ENCODE data around the gene FAM8A1. TPM values are rescaled to one million over a fixed set of nuclear protein-coding genes. Genes with fewer than 3 reads are reported as not detected.

FAM8A1 gene
- total RNA-seq, 4 donors from 2014 or later = 45.1 to 57.1 (median 52.3) TPM

DNA sequence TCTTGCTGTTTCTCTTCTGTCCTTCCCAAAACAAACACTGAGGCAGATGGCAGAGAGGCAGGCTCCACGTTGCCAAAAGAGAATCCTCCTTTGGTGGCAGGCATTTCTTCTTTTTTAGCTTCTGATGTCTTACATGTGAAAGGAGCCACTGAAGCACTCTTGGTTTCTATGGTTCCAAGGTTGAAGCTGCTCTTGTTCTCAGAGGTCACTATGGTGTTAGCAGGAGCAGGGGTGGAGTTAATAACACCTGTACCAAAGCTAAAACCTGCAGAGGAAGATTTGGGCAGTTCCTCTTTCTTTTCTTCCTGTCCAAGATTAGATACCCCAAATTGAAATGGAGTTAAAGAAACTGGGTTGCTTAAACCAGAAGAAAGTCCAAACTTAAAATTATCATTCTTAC lies 28.8 kb downstream of the FAM8A1 start:
- Histone ChIP-seq H3K9me3 (no peaks in the 10 kb centered on the region), H3K4me3 (replicated peaks in 1 of 3) (no peak overlapping the region), H3K27me3 (no peaks in the 10 kb centered on the region), H3K27ac (peak overlapping the region in 1 of 3 donors; percentile 19), H3K4me1 (peaks cover 20 to 30% of the 10 kb centered on the region in 2 donors), H3K36me3 (peaks cover 11 to 27% of the 10 kb centered on the region in 2 donors)
- intact Hi-C loops (cut with DNase I) = no loop called here
- TF ChIP-seq, protein P1, sequence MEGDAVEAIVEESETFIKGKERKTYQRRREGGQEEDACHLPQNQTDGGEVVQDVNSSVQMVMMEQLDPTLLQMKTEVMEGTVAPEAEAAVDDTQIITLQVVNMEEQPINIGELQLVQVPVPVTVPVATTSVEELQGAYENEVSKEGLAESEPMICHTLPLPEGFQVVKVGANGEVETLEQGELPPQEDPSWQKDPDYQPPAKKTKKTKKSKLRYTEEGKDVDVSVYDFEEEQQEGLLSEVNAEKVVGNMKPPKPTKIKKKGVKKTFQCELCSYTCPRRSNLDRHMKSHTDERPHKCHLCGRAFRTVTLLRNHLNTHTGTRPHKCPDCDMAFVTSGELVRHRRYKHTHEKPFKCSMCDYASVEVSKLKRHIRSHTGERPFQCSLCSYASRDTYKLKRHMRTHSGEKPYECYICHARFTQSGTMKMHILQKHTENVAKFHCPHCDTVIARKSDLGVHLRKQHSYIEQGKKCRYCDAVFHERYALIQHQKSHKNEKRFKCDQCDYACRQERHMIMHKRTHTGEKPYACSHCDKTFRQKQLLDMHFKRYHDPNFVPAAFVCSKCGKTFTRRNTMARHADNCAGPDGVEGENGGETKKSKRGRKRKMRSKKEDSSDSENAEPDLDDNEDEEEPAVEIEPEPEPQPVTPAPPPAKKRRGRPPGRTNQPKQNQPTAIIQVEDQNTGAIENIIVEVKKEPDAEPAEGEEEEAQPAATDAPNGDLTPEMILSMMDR (IDR thresholded peaks at IDR 0.05) = no peak
- no peak for TF ChIP-seq POLR2A (IDR thresholded peaks at IDR 0.05)
- no peak for DNase-seq
- 32 to 57% methylated on average over 1 of the region's 1 CpG for WGBS, 2 donors

DNA sequence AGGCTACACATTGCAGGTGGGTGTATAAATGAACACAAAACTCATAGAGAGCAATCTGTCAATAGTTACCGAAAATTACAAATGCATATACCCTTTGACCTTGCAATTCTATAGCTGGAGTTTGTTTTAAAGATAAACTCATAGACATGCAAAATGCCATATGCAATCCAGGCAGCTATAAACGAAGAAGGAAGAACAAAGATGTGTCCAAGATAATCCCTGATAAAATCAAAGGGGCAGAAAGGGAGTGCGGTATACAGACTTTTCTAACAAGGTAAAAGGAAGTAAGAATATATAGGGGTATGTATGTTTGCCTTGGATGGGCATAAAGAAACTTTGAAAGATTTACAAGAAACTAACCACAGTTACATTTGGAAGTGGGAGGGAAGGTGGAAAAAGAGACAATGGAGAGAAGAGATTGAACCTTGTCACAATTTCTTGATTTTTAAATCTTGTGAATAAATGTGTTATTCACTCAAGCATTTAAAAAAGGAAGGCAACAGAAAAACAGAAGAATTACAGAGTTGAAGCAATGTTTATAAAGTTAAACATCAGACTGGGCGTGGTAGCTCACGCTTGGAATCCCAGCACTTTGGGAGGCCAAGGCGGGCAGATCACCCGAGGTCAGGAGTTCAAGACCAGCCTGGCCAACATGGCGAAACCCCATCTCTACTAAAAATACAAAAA lies 29.9 kb downstream of the FAM8A1 start:
- Histone ChIP-seq H3K9me3 (no peaks in the 10 kb centered on the region), H3K36me3 (peaks cover 5 to 23% of the 10 kb centered on the region in 2 donors), H3K4me3 (replicated peaks in 1 of 3) (no peak overlapping the region), H3K27ac (peak overlapping the region; percentile 31 to 52 (median 35)), H3K27me3 (no peaks in the 10 kb centered on the region), H3K4me1 (peaks cover 20 to 30% of the 10 kb centered on the region in 2 donors)
- DNase-seq = no peak
- intact Hi-C loops (cut with DNase I) = no loop called here
- 59 to 66% methylated on average over 8 of the region's 8 CpGs for WGBS, 2 donors
- TF ChIP-seq, protein P1 (IDR thresholded peaks at IDR 0.05) = no peak
- TF ChIP-seq POLR2A (IDR thresholded peaks at IDR 0.05) = no peak

DNA sequence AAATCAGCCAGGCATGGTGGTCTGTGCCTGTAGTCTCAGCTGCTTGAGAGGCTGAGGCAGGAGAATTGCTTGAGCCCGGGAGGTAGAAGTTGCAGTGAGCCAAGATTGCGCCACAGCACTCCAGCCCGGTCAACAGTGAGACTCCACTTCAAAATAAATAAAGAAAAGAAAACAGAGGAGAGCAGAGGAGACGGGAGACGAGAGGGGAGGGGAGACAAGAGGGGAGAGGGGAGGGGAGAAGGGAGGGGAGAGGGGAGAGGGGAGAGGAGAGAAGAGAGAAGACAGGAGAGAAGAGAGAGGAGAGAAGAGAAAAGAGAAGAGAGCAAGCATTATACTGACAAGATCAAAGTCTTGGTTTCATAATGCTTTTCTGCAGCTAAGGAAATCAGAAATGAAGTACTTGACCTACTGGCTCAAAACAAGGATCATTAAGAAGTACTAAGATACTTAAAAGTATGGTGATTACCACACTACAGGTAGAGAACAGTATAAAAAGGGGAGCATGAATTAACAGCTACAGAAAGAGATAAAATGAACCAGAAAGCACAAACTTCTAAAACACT lies 30.5 kb downstream of the FAM8A1 start:
- Histone ChIP-seq H3K36me3 (peaks cover 4 to 17% of the 10 kb centered on the region in 2 donors), H3K9me3 (no peaks in the 10 kb centered on the region), H3K27ac (peak overlapping the region; percentile 1 to 52 (median 35)), H3K4me3 (replicated peaks in 1 of 3) (no peak overlapping the region), H3K27me3 (no peaks in the 10 kb centered on the region), H3K4me1 (peaks cover 20 to 30% of the 10 kb centered on the region in 2 donors)
- TF ChIP-seq, protein P1 (IDR thresholded peaks at IDR 0.05) = no peak
- no peak for TF ChIP-seq POLR2A (IDR thresholded peaks at IDR 0.05)
- peak; percentile 84 to 86 for DNase-seq
- WGBS, 2 donors = 16 to 27% methylated on average over 5 of the region's 5 CpGs
- intact Hi-C loops (cut with DNase I) = no loop called here

DNA sequence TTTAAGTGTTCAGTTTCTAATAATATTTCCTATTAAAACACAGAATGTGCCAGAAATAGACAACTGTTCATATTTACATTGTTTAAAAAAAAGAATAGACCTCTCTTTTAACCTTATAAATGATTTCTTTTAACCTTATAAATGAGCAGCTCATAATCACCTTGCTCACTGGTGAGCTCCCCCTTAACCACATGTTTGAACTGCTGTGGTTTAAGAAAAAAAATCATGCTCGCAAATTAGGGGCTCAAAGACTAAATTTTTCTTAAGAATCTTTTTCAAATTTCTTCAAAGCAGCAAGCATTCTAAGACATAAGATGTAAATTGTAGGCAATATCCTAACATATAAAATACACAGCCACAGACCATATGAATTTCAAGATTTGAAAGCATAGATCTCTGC lies 32.8 kb downstream of the FAM8A1 start:
- no peak overlapping the region for H3K27ac ChIP-seq
- intact Hi-C loops (cut with DNase I) = no loop called here
- no peaks in the 10 kb centered on the region for H3K9me3 ChIP-seq
- no peak for TF ChIP-seq POLR2A (IDR thresholded peaks at IDR 0.05)
- TF ChIP-seq, protein P1 (IDR thresholded peaks at IDR 0.05) = no peak
- H3K4me1 ChIP-seq = peaks cover 26 to 38% of the 10 kb centered on the region in 2 donors
- H3K36me3 ChIP-seq = peaks cover 8 to 16% of the 10 kb centered on the region in 2 donors
- no peak overlapping the region for H3K4me3 ChIP-seq (replicated peaks in 1 of 3)
- WGBS, 2 donors = 88 to 94% methylated on average over 1 of the region's 1 CpG
- H3K27me3 ChIP-seq = no peaks in the 10 kb centered on the region
- no peak for DNase-seq
